ENCODE data around the gene IL17REL. TPM values are rescaled to one million over a fixed set of nuclear protein-coding genes. Genes with fewer than 3 reads are reported as not detected.

Gene IL17REL
- total and polyA plus RNA-seq, 2 of the 13 experiments (the other 11 are each of a cell fraction or from before 2014, with no cell fraction given), result not detected

GRCh38 chr22:50034126-50035081, 21.8 kb upstream of the IL17REL start (continued):
- TF ChIP-seq CSRNP2 (CRISPR knock-in tag; conservative IDR thresholded peaks at IDR 0.05; ENCODE audit: low read depth) (no peak), HOXD1 (CRISPR knock-in tag; IDR thresholded peaks at IDR 0.05) (no peak), ZNF124 (CRISPR knock-in tag; IDR thresholded peaks at IDR 0.05) (no peak), MYNN (CRISPR knock-in tag; IDR thresholded peaks at IDR 0.05; ENCODE audit: low read depth) (no peak), CAMTA2 (CRISPR knock-in tag; IDR thresholded peaks at IDR 0.05; ENCODE audit: borderline replicate concordance) (no peak)
- TF ChIP-seq, protein P1, sequence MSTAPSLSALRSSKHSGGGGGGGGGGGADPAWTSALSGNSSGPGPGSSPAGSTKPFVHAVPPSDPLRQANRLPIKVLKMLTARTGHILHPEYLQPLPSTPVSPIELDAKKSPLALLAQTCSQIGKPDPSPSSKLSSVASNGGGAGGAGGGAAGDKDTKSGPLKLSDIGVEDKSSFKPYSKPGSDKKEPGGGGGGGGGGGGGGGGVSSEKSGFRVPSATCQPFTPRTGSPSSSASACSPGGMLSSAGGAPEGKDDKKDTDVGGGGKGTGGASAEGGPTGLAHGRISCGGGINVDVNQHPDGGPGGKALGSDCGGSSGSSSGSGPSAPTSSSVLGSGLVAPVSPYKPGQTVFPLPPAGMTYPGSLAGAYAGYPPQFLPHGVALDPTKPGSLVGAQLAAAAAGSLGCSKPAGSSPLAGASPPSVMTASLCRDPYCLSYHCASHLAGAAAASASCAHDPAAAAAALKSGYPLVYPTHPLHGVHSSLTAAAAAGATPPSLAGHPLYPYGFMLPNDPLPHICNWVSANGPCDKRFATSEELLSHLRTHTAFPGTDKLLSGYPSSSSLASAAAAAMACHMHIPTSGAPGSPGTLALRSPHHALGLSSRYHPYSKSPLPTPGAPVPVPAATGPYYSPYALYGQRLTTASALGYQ (CRISPR knock-in tag; IDR thresholded peaks at IDR 0.05), result no peak

- BruUV-seq (replicated peaks), result no TSS peak
- H3K27me3 ChIP-seq (ENCODE audit: control insufficient read depth in 1 of 2, insufficient read depth in 2 of 2, low read length in 2 of 2), result peaks cover 9 to 53% of the 10 kb centered on the region in 2 experiments; a peak in 4 of 5 replicates
- H3K27ac ChIP-seq (ENCODE audit: extremely low read length, insufficient read depth, low read length), result no peak overlapping the region
- WGBS (ENCODE audit: low lambda C conversion rate), result 20% methylated on average over 3 of the region's 23 CpGs
- intact Hi-C loops (cut with micrococcal nuclease; ENCODE audit: unreplicated experiment) (loop anchor here (5.0 to 10.0 kb wide), 2 partner anchors 41 to 268 kb away; no protein-coding TSS in a partner anchor), in situ Hi-C loops (cut with HindIII; ENCODE audit: extremely low pct_ligation_motif_present, low pct_unique_long_range_greater_than_20kb) (loop anchor here (5.0 kb wide), 2 partner anchors 101 to 266 kb away; no protein-coding TSS in a partner anchor)
- no peak for ATAC-seq
- H3K79me2 ChIP-seq (ENCODE audit: insufficient read depth, low read length), result no peaks in the 10 kb centered on the region
- no peak overlapping the region for H2AFZ ChIP-seq (ENCODE audit: low read length)
- CTCF ChIA-PET (ENCODE audit: low intra/inter-chr PET ratio, low total read pairs), result interaction anchor here (3.8 kb wide), 1 partner anchor 103 kb away, joined by 63 read pairs; no protein-coding TSS in a partner anchor
- no peaks in the 10 kb centered on the region for H3K9me3 ChIP-seq (ENCODE audit: low read length)
- no peak overlapping the region for H3K4me2 ChIP-seq (ENCODE audit: low read depth, low read length)
- H3K36me3 ChIP-seq (replicated peaks in 1 of 2; ENCODE audit: control insufficient read depth in 1 of 2, insufficient read depth in 2 of 2, low read length in 2 of 2), result no peaks in the 10 kb centered on the region
- H4K20me1 ChIP-seq (ENCODE audit: insufficient read depth, low read length), result no peaks in the 10 kb centered on the region
- POLR2A ChIA-PET, result no interaction called here
- no peak overlapping the region for H3K9ac ChIP-seq (ENCODE audit: insufficient read depth, low read depth, low read length)
- no peak for DNase-seq (ENCODE audit: low spot score)
- no peaks in the 10 kb centered on the region for H3K4me1 ChIP-seq (ENCODE audit: insufficient read depth, low read length)
- FAIRE-seq, result no peak
- no peak overlapping the region for H3K4me3 ChIP-seq (replicated peaks in 1 of 3; ENCODE audit: insufficient read depth in 1 of 3, low read depth in 2 of 3, low read length in 3 of 3)
- TF ChIP-seq, protein P2, sequence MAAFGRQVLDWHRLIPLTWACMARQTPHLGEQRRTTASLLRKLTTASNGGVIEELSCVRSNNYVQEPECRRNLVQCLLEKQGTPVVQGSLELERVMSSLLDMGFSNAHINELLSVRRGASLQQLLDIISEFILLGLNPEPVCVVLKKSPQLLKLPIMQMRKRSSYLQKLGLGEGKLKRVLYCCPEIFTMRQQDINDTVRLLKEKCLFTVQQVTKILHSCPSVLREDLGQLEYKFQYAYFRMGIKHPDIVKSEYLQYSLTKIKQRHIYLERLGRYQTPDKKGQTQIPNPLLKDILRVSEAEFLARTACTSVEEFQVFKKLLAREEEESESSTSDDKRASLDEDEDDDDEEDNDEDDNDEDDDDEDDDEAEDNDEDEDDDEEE (CRISPR knock-in tag; IDR thresholded peaks at IDR 0.05), result no peak
- no peak for TF ChIP-seq MTF1 (CRISPR knock-in tag; IDR thresholded peaks at IDR 0.05)
- TF ChIP-seq, protein P3, sequence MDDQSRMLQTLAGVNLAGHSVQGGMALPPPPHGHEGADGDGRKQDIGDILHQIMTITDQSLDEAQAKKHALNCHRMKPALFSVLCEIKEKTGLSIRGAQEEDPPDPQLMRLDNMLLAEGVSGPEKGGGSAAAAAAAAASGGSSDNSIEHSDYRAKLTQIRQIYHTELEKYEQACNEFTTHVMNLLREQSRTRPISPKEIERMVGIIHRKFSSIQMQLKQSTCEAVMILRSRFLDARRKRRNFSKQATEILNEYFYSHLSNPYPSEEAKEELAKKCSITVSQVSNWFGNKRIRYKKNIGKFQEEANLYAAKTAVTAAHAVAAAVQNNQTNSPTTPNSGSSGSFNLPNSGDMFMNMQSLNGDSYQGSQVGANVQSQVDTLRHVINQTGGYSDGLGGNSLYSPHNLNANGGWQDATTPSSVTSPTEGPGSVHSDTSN (CRISPR knock-in tag; IDR thresholded peaks at IDR 0.05; ENCODE audit: borderline replicate concordance), result no peak
- TF ChIP-seq MLXIP (CRISPR knock-in tag; IDR thresholded peaks at IDR 0.05; ENCODE audit: borderline replicate concordance), result no peak
- no peak for TF ChIP-seq MIER2 (CRISPR knock-in tag; IDR thresholded peaks at IDR 0.05)
These were observed 20.5 kb upstream of the IL17REL start for GRCh38 chr22:50032941-50033601.

All from HepG2 (cell line).